ENCODE results near the gene FBXL7.

GRCh38 chr5:15637345-15637744 lies 137.4 kb downstream of the FBXL7 start:
- TF ChIP-seq CTCF (IDR thresholded peaks at IDR 0.05) (no peak), EZH2 (IDR thresholded peaks at IDR 0.05) (no peak), EZH2phosphoT487 (IDR thresholded peaks at IDR 0.05) (no peak)
